Small intestine (tissue), 7 donors: ENCODE data around the gene MBLAC1. TPM values are rescaled to one million over a fixed set of nuclear protein-coding genes. Genes with fewer than 3 reads are reported as not detected.

Source experiments
- DNase-seq, 2 donors: peaks; one replicate each; pipeline versions ENCODE4 v3.0.0 to v3.0.0-alpha.2; 2013
- FAIRE-seq: peaks from 2 replicates; lab custom pipeline; 2012; peaks lifted over from hg19 to GRCh38; lab: Jason Lieb, UNC
- H3K27ac ChIP-seq, 3 donors: one replicate each; pipeline ENCODE4 v1.5.1; 2013; ENCODE audit warnings: low read length in 2 of 3, mild to moderate bottlenecking in 2 of 3, control low read depth in 1 of 3, inconsistent platforms in 1 of 3, low read depth in 1 of 3, moderate library complexity in 1 of 3
- H3K27me3 ChIP-seq, 3 donors: one replicate each; pipeline ENCODE4 v1.6.1; 2013; ENCODE audit warnings: low read length in 3 of 3, inconsistent platforms in 1 of 3; ENCODE audit not compliant: control insufficient read depth in 3 of 3, insufficient read depth in 3 of 3
- H3K36me3 ChIP-seq, 3 donors: one replicate each; pipeline ENCODE4 v1.6.1; 2013; ENCODE audit warnings: low read length in 3 of 3, inconsistent platforms in 1 of 3, low read depth in 1 of 3, mild to moderate bottlenecking in 1 of 3, moderate library complexity in 1 of 3; ENCODE audit not compliant: control insufficient read depth in 3 of 3, insufficient read depth in 2 of 3
- H3K4me1 ChIP-seq, 3 donors: one replicate each; pipeline ENCODE4 v1.6.1; 2013; ENCODE audit warnings: low read length in 2 of 3, inconsistent platforms in 1 of 3, low read depth in 1 of 3, mild to moderate bottlenecking in 1 of 3, moderate library complexity in 1 of 3; ENCODE audit not compliant: control insufficient read depth in 3 of 3, insufficient read depth in 2 of 3
- H3K4me3 ChIP-seq, 3 donors: one replicate each; pipeline ENCODE4 v1.5.1; 2013; ENCODE audit warnings: low read length in 3 of 3, control low read depth in 1 of 3, inconsistent platforms in 1 of 3, low read depth in 1 of 3, mild to moderate bottlenecking in 1 of 3, moderate library complexity in 1 of 3
- H3K9me3 ChIP-seq, 2 donors: one replicate each; pipeline ENCODE4 v1.6.1; 2013; ENCODE audit warnings: low read depth in 1 of 2, low read length in 1 of 2; ENCODE audit not compliant: control insufficient read depth in 2 of 2, insufficient read depth in 1 of 2
- WGBS, 3 donors: extraction: QIAGEN DNeasy Blood & Tissue Kit; methylation state at CpG; one replicate each; pipeline ENCODE4 v1.1.7; 2013; 5-methylcytosine and 5-hydroxymethylcytosine counted together
- polyA plus RNA-seq, 4 donors: library from polyadenylated mRNA; stranded (reverse) in 3 of 4; unstranded in 1 of 4; fragments of 200-250 nt in 3 of 4; fragments of 120-200 nt in 1 of 4; gene quantifications; one replicate each; pipeline versions ENCODE4 v1.2.1 to v1.2.3, GENCODE V29; 2013
- donor health status: healthy with polysubstance abuse.
- donor health status: control.
- donor health status: control.
- donor health status: Bipolar disorder and iron deficiency.
- donor health status: healthy.

The MBLAC1 gene
- polyA plus RNA-seq, 4 donors = 2.0 to 3.3 (median 2.7) TPM

- Histone ChIP-seq H3K9me3 (no peaks in the 10 kb centered on the region), H3K4me1 (peaks cover 4 to 48% (median 5%) of the 10 kb centered on the region in 3 donors), H3K4me3 (peak overlapping the region; percentile 78 to 82 (median 78)), H3K27me3 (no peaks in the 10 kb centered on the region), H3K36me3 (peaks cover 3 to 50% (median 5%) of the 10 kb centered on the region in 3 donors), H3K27ac (peak overlapping the region in 1 of 3 donors; percentile 42)
- DNase-seq = peak; percentile 49 to 59
- 21 to 29% (median 22%) methylated on average over 21 to 32 of the region's 32 CpGs for WGBS, 3 donors
- no peak for FAIRE-seq
Observed at GRCh38 chr7:100157334-100158228, 30.8 kb downstream of the MBLAC1 start.

GRCh38 chr7:100158229-100159098, 31.7 kb downstream of the MBLAC1 start, which contains the start of gene TRAPPC14:
Gene TRAPPC14 (minus strand): TSS chr7:100158723. CDS start chr7:100158499, 224 bp downstream.
- FAIRE-seq (no peak), DNase-seq (peak; percentile 81 to 94)
- H3K4me1 ChIP-seq = peaks cover 3 to 47% (median 5%) of the 10 kb centered on the region in 3 donors
- no peaks in the 10 kb centered on the region for H3K9me3 ChIP-seq
- H3K36me3 ChIP-seq = peaks cover 2 to 41% (median 3%) of the 10 kb centered on the region in 3 donors
- peak within 1 kb of the TSS; percentile 61 to 70 (median 67) for H3K27ac ChIP-seq
- peak within 1 kb of the TSS; percentile 78 to 82 (median 78) for H3K4me3 ChIP-seq
- no peaks in the 10 kb centered on the region for H3K27me3 ChIP-seq
- 0 to 1% (median 0%) methylated on average over 68 to 87 of the region's 87 CpGs for WGBS, 3 donors

- H3K36me3 ChIP-seq = peaks cover 0 to 34% (median 3%) of the 10 kb centered on the region in 3 donors
- H3K4me3 ChIP-seq = peak overlapping the region; percentile 78 to 82 (median 78)
- peaks cover 0 to 40% (median 5%) of the 10 kb centered on the region in 3 donors for H3K4me1 ChIP-seq
- H3K27ac ChIP-seq = peak overlapping the region in 2 of 3 donors; percentile 67 to 70
- 60 to 67% (median 65%) methylated on average over 7 of the region's 7 CpGs for WGBS, 3 donors
- no peak for FAIRE-seq
- H3K27me3 ChIP-seq = no peaks in the 10 kb centered on the region
- no peaks in the 10 kb centered on the region for H3K9me3 ChIP-seq
- DNase-seq = no peak
Observed at GRCh38 chr7:100159099-100159623, 32.4 kb downstream of the MBLAC1 start.

GRCh38 chr7:100160067-100160466, 33.3 kb downstream of the MBLAC1 start:
- 88 to 94% (median 94%) methylated on average over 18 of the region's 18 CpGs for WGBS, 3 donors
- DNase-seq = no peak
- Histone ChIP-seq H3K4me3 (no peak overlapping the region), H3K9me3 (no peaks in the 10 kb centered on the region), H3K36me3 (peaks cover 0 to 25% (median 3%) of the 10 kb centered on the region in 3 donors), H3K27me3 (no peaks in the 10 kb centered on the region), H3K4me1 (peaks cover 0 to 31% (median 4%) of the 10 kb centered on the region in 3 donors), H3K27ac (no peak overlapping the region)
- no peak for FAIRE-seq

GRCh38 chr7:100163006-100163531, 36.3 kb downstream of the MBLAC1 start:
- H3K4me1 ChIP-seq = peaks cover 0 to 23% (median under 1%) of the 10 kb centered on the region in 3 donors
- peak; percentile 78 to 79 for DNase-seq
- H3K27me3 ChIP-seq = peaks cover 0 to 14% (median 0%) of the 10 kb centered on the region in 3 donors
- peak overlapping the region in 2 of 3 donors; percentile 26 to 62 for H3K27ac ChIP-seq
- no peaks in the 10 kb centered on the region for H3K36me3 ChIP-seq
- H3K4me3 ChIP-seq = no peak overlapping the region
- FAIRE-seq = no peak
- WGBS, 3 donors = 6 to 50% (median 18%) methylated on average over 6 of the region's 6 CpGs
- no peaks in the 10 kb centered on the region for H3K9me3 ChIP-seq

- FAIRE-seq (no peak), DNase-seq (no peak)
- Histone ChIP-seq H3K36me3 (no peaks in the 10 kb centered on the region), H3K4me1 (peaks cover 0 to 31% (median 3%) of the 10 kb centered on the region in 3 donors), H3K27me3 (peaks cover 0 to 14% (median 0%) of the 10 kb centered on the region in 3 donors), H3K4me3 (no peak overlapping the region), H3K27ac (no peak overlapping the region), H3K9me3 (no peaks in the 10 kb centered on the region)
- WGBS, 3 donors = 88 to 94% (median 89%) methylated on average over 5 of the region's 5 CpGs
Observed at GRCh38 chr7:100163871-100164270, 37.1 kb downstream of the MBLAC1 start.

- no peak for FAIRE-seq
- Histone ChIP-seq H3K4me3 (no peak overlapping the region), H3K27me3 (peaks cover 0 to 31% (median 0%) of the 10 kb centered on the region in 3 donors), H3K27ac (no peak overlapping the region), H3K36me3 (no peaks in the 10 kb centered on the region), H3K9me3 (no peaks in the 10 kb centered on the region), H3K4me1 (peaks cover 3 to 32% (median 4%) of the 10 kb centered on the region in 3 donors)
- DNase-seq = no peak
- WGBS, 3 donors = 73 to 86% (median 74%) methylated on average over 16 of the region's 16 CpGs
Observed at GRCh38 chr7:100166317-100166940, 39.7 kb downstream of the MBLAC1 start.
